Measurements from ENCODE around the gene ZNF618.

DNA sequence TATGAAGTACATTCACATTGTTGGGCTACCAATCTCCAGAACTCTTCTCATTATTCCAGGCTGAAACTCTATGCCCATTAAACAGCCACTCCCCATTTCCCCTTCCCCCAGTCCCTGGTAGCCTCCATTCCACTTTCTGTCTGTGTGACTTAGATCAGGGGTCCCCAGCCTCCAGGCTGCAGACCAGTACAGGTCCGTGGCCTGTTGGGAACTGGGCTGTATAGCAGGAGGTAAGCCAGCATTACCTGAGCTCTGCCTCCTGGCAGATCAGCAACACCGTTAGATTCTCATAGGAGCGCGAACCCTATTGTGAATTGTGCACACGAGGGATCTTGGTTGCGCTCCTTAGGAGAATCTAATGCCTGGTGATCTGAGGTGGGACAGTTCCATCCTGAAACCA is 23.1 kb downstream of the ZNF618 start:
- TF ChIP-seq, protein P1, sequence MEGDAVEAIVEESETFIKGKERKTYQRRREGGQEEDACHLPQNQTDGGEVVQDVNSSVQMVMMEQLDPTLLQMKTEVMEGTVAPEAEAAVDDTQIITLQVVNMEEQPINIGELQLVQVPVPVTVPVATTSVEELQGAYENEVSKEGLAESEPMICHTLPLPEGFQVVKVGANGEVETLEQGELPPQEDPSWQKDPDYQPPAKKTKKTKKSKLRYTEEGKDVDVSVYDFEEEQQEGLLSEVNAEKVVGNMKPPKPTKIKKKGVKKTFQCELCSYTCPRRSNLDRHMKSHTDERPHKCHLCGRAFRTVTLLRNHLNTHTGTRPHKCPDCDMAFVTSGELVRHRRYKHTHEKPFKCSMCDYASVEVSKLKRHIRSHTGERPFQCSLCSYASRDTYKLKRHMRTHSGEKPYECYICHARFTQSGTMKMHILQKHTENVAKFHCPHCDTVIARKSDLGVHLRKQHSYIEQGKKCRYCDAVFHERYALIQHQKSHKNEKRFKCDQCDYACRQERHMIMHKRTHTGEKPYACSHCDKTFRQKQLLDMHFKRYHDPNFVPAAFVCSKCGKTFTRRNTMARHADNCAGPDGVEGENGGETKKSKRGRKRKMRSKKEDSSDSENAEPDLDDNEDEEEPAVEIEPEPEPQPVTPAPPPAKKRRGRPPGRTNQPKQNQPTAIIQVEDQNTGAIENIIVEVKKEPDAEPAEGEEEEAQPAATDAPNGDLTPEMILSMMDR (IDR thresholded peaks at IDR 0.05): no peak
- no peak for TF ChIP-seq POLR2AphosphoS5 (IDR thresholded peaks at IDR 0.05; ENCODE audit: insufficient read depth in 1 of 2, low read depth in 1 of 2)
- no peak for TF ChIP-seq POLR2A (IDR thresholded peaks at IDR 0.05)

All from vagina (tissue), 2 donors.